HCT116 (cell line): ENCODE data around the gene ESPN. TPM values are rescaled to one million over a fixed set of nuclear protein-coding genes. Genes with fewer than 3 reads are reported as not detected.
"Not testable (repeated sequence)": the region's sequence is repeated elsewhere in the genome, so short reads cannot be mapped to it uniquely, and the experiment has no call there.

ENCODE experiments used
- ATAC-seq: fragments of 200-7000 bp; cut with Tn5 transposase; 2 replicates; pipeline ENCODE4 v1.9.1; 2020; ENCODE audit warnings: mild to moderate bottlenecking, moderate library complexity
- BruUV-seq: library from RNA; stranded (reverse); fragments of 400-500 nt; replicated peaks from 2 replicates; lab custom pipeline; 2021; lab: Mats Ljungman, UMichigan
- CTCF ChIA-PET: fragments of 300-600 bp; sonication (Branson Sonifier 250); formaldehyde crosslinking; loops from one replicate; lab custom pipeline; 2021; ENCODE audit warnings: antibody characterized with exemption; lab: Charles Lee
- POLR2A ChIA-PET: fragments of 300-600, 350-600 bp; sonication (Branson Sonifier 250); formaldehyde crosslinking; loops from one replicate; lab custom pipeline; 2021; ENCODE audit warnings: antibody characterized with exemption; lab: Charles Lee
- RAD21 ChIA-PET, 2 experiments: fragments of 300-600 bp; sonication (Branson Sonifier 250); formaldehyde crosslinking; loops; one replicate each; lab custom pipeline; 2023; ENCODE audit warnings: low total read pairs in 2 of 2; ENCODE audit not compliant: uncharacterized antibody in 2 of 2, unreplicated experiment in 2 of 2, low non-redundant PET in 1 of 2; lab: Charles Lee
- DNase-seq: peaks from one replicate; pipeline ENCODE4 v3.0.0-alpha.2; 2010; ENCODE audit warnings: low read depth, low spot score
- H2AFZ ChIP-seq: fragments of 200-600 bp; shearing (Covaris generic), sonication (generic); 2 replicates; pipeline ENCODE4 v1.6.1; 2017; ENCODE audit warnings: low read depth, mixed run types, mixed read lengths, antibody characterized with exemption, low read length; ENCODE audit not compliant: poor library complexity, severe bottlenecking
- H3K27ac ChIP-seq: 2 replicates; pipeline ENCODE4 v1.5.1; 2012; ENCODE audit warnings: low read depth, low read length
- H3K27me3 ChIP-seq: fragments of 200-600 bp; sonication (generic); 2 replicates; pipeline ENCODE4 v1.6.1; 2016; ENCODE audit warnings: mixed run types, low read length, mixed read lengths; ENCODE audit not compliant: insufficient read depth
- H3K36me3 ChIP-seq, 2 experiments: fragments of 200-500 bp in 1 of 2; fragments of 200-600 bp in 1 of 2; sonication (Bioruptor generic) in 1 of 2; sonication (generic) in 1 of 2; 2 replicates each; pipeline versions ENCODE4 v1.5.1 to v1.6.1; 2014 to 2016; ENCODE audit warnings: low read length in 2 of 2, inconsistent platforms in 1 of 2, mixed read lengths in 1 of 2, mixed run types in 1 of 2; ENCODE audit not compliant: insufficient read depth in 2 of 2, control insufficient read depth in 1 of 2
- H3K4me1 ChIP-seq, 2 experiments: fragments of 200-600 bp in 1 of 2; sonication (generic) in 1 of 2; 2 replicates each; pipeline versions ENCODE4 v1.5.1 to v1.6.1; 2012 to 2017; ENCODE audit warnings: low read length in 2 of 2, inconsistent platforms in 1 of 2, mild to moderate bottlenecking in 1 of 2, mixed read lengths in 1 of 2, mixed run types in 1 of 2, moderate library complexity in 1 of 2; ENCODE audit not compliant: insufficient read depth in 2 of 2, control insufficient read depth in 1 of 2
- H3K4me2 ChIP-seq: fragments of 200-600 bp; sonication (generic); 2 replicates; pipeline ENCODE4 v1.6.1; 2017; ENCODE audit warnings: mixed run types, low read length, mixed read lengths
- H3K4me3 ChIP-seq, 2 experiments: fragments of 200-600 bp in 1 of 2; sonication (generic) in 1 of 2; replicated peaks in 1 of 2; 2 replicates each; pipeline ENCODE4 v1.5.1; 2011 to 2016; ENCODE audit warnings: low read length in 2 of 2, control low read depth in 1 of 2, low read depth in 1 of 2, mild to moderate bottlenecking in 1 of 2, mixed read lengths in 1 of 2, mixed run types in 1 of 2
- H3K79me2 ChIP-seq: fragments of 200-600 bp; sonication (generic); 2 replicates; pipeline ENCODE4 v1.6.1; 2017; ENCODE audit warnings: mild to moderate bottlenecking, mixed run types, low read length, moderate library complexity, mixed read lengths; ENCODE audit not compliant: insufficient read depth
- H3K9ac ChIP-seq: fragments of 200-600 bp; sonication (generic); 2 replicates; pipeline ENCODE4 v1.6.1; 2016; ENCODE audit warnings: low read length, mixed read lengths
- H3K9me2 ChIP-seq: fragments of 200-600 bp; sonication (generic), shearing (Covaris generic); 2 replicates; pipeline ENCODE4 v1.6.1; 2017; ENCODE audit warnings: mixed run types, mild to moderate bottlenecking, moderate library complexity; ENCODE audit not compliant: insufficient read depth
- H3K9me3 ChIP-seq, 2 experiments: fragments of 200-500 bp in 1 of 2; fragments of 200-600 bp in 1 of 2; sonication (Bioruptor generic) in 1 of 2; sonication (generic) in 1 of 2; 2 replicates each; pipeline ENCODE4 v1.6.1; 2014 to 2017; ENCODE audit warnings: low read length in 2 of 2, mixed read lengths in 2 of 2, inconsistent platforms in 1 of 2, low read depth in 1 of 2, mild to moderate bottlenecking in 1 of 2, mixed run types in 1 of 2, moderate library complexity in 1 of 2; ENCODE audit not compliant: control insufficient read depth in 1 of 2, insufficient read depth in 1 of 2
- H4K20me1 ChIP-seq: fragments of 200-600 bp; sonication (generic), shearing (Covaris generic); 2 replicates; pipeline ENCODE4 v1.6.1; 2017; ENCODE audit warnings: mixed run types, mild to moderate bottlenecking, moderate library complexity; ENCODE audit not compliant: insufficient read depth
- CTCF ChIP-seq, 3 experiments: fragments of 200-600 bp in 1 of 3; sonication (generic) in 1 of 3; IDR thresholded peaks in 2 of 3; conservative IDR thresholded peaks in 1 of 3; 2 replicates each; pipeline ENCODE4 v1.5.1; 2012 to 2017; ENCODE audit warnings: low read depth in 2 of 3, low read length in 2 of 3, antibody characterized with exemption in 1 of 3, borderline replicate concordance in 1 of 3, control low read depth in 1 of 3, mild to moderate bottlenecking in 1 of 3, mixed read lengths in 1 of 3, mixed run types in 1 of 3, moderate library complexity in 1 of 3; ENCODE audit not compliant: insufficient read depth in 1 of 3
- ZFX ChIP-seq: fragments of 450-650 bp; IDR thresholded peaks from 2 replicates; pipeline ENCODE4 v1.6.1; 2017
- intact Hi-C: fragments of 100-400 bp; cut with micrococcal nuclease; formaldehyde crosslinking; loops from 2 replicates; pipeline ENCODE4 v1.10.0; 2022
- total RNA-seq: library from RNA; stranded (reverse); gene quantifications from one replicate; pipeline ENCODE4 v1.2.1, GENCODE V29; 2021; ENCODE audit not compliant: unreplicated experiment

The ESPN gene
- total RNA-seq, 1 experiment from 2014 or later, result 114 TPM

- no peak for TF ChIP-seq CTCF (IDR thresholded peaks at IDR 0.05 in 2 of 3, conservative IDR thresholded peaks at IDR 0.05 in 1 of 3; ENCODE audit: borderline replicate concordance in 1 of 3, insufficient read depth in 1 of 3, low read depth in 2 of 3, low read length in 2 of 3)
- peak; percentile 75 for TF ChIP-seq ZFX
Measured at GRCh38 chr1:6393400-6394187, 31.0 kb upstream of the ESPN start, which contains the start of gene ACOT7 (continued).

DNA sequence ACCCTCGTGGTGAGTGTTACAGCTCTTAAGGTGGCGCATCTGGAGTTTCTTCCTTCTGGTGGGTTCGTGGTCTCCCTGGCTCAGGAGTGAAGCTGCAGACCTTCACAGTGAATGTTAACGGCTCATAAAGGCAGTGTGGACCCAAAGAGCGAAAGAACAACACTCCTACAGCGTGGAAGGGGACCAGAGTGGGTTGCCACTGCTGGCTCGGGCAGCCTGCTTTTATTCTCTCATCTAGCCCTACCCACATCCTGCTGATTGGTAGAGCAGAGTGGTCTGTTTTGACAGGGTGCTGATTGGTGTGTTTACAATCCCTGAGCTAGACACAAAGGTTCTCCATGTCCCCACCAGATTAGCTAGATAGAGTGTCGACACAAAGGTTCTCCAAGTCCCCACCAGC is 29.4 kb upstream of the ESPN start:
- RAD21 ChIA-PET, H3K9me3 ChIP-seq, H3K4me2 ChIP-seq, intact Hi-C loops, H2AFZ ChIP-seq, H3K27ac ChIP-seq, H3K9ac ChIP-seq, H3K36me3 ChIP-seq, DNase-seq, H3K9me2 ChIP-seq, H3K4me3 ChIP-seq, ATAC-seq, H3K27me3 ChIP-seq, BruUV-seq, H4K20me1 ChIP-seq: not testable (repeated sequence)
- ChIA-PET CTCF (interaction anchor here (1.1 to 1.7 kb wide), 3 partner anchors 32 to 47 kb away, joined by 3 to 4 read pairs (median 4); no protein-coding TSS in a partner anchor), POLR2A (interaction anchor here (2.0 kb wide), 1 partner anchor 28 kb away, joined by 6 read pairs; no protein-coding TSS in a partner anchor)
- Histone ChIP-seq H3K4me1 (peaks cover 8 to 30% of the 10 kb centered on the region in 2 experiments), H3K79me2 (peaks cover 27% of the 10 kb centered on the region)

DNA sequence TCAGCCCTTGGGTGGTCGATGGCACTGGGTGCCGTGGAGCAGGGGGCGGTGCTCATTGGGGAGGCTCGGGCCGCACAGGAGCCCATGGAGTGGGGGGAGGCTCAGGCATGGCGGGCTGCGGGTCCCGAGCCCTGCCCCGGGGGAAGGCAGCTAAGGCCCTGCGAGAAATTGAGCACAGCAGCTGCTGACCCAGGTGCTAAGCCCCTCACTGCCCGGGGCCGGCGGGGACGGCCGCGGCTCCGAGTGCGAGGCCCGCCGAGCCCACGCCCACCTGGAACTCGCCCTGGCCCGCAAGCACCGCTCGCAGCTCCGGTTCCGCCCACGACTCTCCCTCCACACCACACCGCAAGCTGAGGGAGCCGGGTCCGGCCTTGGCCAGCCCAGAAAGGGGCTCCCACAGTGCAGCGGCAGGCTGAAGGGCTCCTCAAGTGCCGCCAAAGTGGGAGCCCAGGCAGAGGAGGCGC is 28.8 kb upstream of the ESPN start:
- DNase-seq, H3K9me2 ChIP-seq, BruUV-seq, H3K9me3 ChIP-seq, POLR2A ChIA-PET, H2AFZ ChIP-seq, H3K9ac ChIP-seq, H4K20me1 ChIP-seq, H3K4me2 ChIP-seq, H3K36me3 ChIP-seq, ATAC-seq, H3K27me3 ChIP-seq, H3K4me3 ChIP-seq, H3K27ac ChIP-seq: not testable (repeated sequence)
- Histone ChIP-seq H3K4me1 (peaks cover 8 to 28% of the 10 kb centered on the region in 2 experiments), H3K79me2 (peaks cover 20% of the 10 kb centered on the region)
- ChIA-PET RAD21 (interaction anchor here in 1 of 2 experiments (1.2 kb wide), 1 partner anchor 33 kb away, joined by 4 read pairs; no protein-coding TSS in a partner anchor), CTCF (interaction anchor here (1.3 to 1.4 kb wide), 2 partner anchors 33 to 42 kb away, joined by 3 to 4 read pairs; no protein-coding TSS in a partner anchor)
- intact Hi-C loops, result loop anchor here (2.0 kb wide), 1 partner anchor 47 kb away; no protein-coding TSS in a partner anchor
